ENCODE results near the gene ENDOV.

GRCh38 chr17:80480248-80480647, 65.3 kb downstream of the ENDOV start:
- TF ChIP-seq POLR2A (IDR thresholded peaks at IDR 0.05; ENCODE audit: low read depth, low read length) = no peak
- TF ChIP-seq CTCF (IDR thresholded peaks at IDR 0.05; ENCODE audit: extremely low read depth in 1 of 2, insufficient read depth in 1 of 2, low read depth in 1 of 2, low read length in 2 of 2) = no peak
- no peak for TF ChIP-seq MAX (IDR thresholded peaks at IDR 0.05; ENCODE audit: insufficient read depth, insufficient read length)

Data from endothelial cell of umbilical vein (primary cell).